Measurements from ENCODE around the gene AGO3.

DNA sequence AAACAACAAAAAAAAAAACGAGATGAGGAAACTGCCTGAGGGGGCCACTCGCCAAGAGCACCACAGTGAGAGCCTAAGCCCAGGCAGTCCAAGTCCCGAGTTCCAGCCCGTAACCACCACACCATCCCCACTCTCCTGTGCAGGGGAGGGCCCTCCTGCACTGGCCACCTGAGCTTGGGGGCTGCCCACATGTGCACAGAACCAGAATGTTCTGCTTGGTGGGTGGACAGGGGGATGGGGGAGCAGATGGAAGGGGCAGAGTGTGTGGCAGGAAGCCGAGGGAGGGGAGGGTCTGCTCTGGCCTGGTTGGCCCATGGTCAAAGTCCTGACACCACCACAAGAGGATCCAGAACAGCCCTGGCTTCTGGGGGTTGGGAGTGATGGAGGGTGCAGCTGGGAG, 175.4 kb downstream of the AGO3 start:
- TF ChIP-seq OSR1 (CRISPR knock-in tag; IDR thresholded peaks at IDR 0.05), result no peak
- TF ChIP-seq, protein P1, sequence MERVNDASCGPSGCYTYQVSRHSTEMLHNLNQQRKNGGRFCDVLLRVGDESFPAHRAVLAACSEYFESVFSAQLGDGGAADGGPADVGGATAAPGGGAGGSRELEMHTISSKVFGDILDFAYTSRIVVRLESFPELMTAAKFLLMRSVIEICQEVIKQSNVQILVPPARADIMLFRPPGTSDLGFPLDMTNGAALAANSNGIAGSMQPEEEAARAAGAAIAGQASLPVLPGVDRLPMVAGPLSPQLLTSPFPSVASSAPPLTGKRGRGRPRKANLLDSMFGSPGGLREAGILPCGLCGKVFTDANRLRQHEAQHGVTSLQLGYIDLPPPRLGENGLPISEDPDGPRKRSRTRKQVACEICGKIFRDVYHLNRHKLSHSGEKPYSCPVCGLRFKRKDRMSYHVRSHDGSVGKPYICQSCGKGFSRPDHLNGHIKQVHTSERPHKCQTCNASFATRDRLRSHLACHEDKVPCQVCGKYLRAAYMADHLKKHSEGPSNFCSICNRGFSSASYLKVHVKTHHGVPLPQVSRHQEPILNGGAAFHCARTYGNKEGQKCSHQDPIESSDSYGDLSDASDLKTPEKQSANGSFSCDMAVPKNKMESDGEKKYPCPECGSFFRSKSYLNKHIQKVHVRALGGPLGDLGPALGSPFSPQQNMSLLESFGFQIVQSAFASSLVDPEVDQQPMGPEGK (CRISPR knock-in tag; IDR thresholded peaks at IDR 0.05; ENCODE audit: borderline replicate concordance), result no peak
- TF ChIP-seq, protein P2, sequence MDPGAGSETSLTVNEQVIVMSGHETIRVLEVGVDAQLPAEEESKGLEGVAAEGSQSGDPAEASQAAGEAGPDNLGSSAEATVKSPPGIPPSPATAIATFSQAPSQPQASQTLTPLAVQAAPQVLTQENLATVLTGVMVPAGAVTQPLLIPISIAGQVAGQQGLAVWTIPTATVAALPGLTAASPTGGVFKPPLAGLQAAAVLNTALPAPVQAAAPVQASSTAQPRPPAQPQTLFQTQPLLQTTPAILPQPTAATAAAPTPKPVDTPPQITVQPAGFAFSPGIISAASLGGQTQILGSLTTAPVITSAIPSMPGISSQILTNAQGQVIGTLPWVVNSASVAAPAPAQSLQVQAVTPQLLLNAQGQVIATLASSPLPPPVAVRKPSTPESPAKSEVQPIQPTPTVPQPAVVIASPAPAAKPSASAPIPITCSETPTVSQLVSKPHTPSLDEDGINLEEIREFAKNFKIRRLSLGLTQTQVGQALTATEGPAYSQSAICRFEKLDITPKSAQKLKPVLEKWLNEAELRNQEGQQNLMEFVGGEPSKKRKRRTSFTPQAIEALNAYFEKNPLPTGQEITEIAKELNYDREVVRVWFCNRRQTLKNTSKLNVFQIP (CRISPR knock-in tag; IDR thresholded peaks at IDR 0.05; ENCODE audit: borderline replicate concordance, low read depth), result no peak
- TF ChIP-seq ZFP3 (CRISPR knock-in tag; IDR thresholded peaks at IDR 0.05), result no peak
- TF ChIP-seq SNAI2 (CRISPR knock-in tag; IDR thresholded peaks at IDR 0.05), result no peak
- TF ChIP-seq ZNF70 (CRISPR knock-in tag; IDR thresholded peaks at IDR 0.05), result no peak
- no peak for TF ChIP-seq ZC3H10 (CRISPR knock-in tag; IDR thresholded peaks at IDR 0.05)
- TF ChIP-seq CREB5 (CRISPR knock-in tag; IDR thresholded peaks at IDR 0.05; ENCODE audit: low read depth), result no peak
- no peak for TF ChIP-seq ARNTL (CRISPR knock-in tag; IDR thresholded peaks at IDR 0.05; ENCODE audit: borderline replicate concordance, low read depth)
- TF ChIP-seq CSRNP3 (CRISPR knock-in tag; IDR thresholded peaks at IDR 0.05), result no peak
- no peak for TF ChIP-seq RARB (CRISPR knock-in tag; IDR thresholded peaks at IDR 0.05)

Data from SK-N-SH treated with all-trans-retinoic acid at 6 μM for 48 hours (cell line).